HG03175 (cell line): ENCODE results near the gene TSHB.

ENCODE experiments used
- ATAC-seq: cut with Tn5 transposase; IDR thresholded peaks from one replicate; pipeline ENCODE4 v1.9.1; 2021; ENCODE audit warnings: mild to moderate bottlenecking, moderate library complexity; ENCODE audit not compliant: unreplicated experiment

The TSHB gene

GRCh38 chr1:115059316-115059715 lies 29.7 kb downstream of the TSHB start:
- no peak for ATAC-seq

- ATAC-seq = no peak
These were observed 30.9 kb downstream of the TSHB start for GRCh38 chr1:115060501-115060900.

GRCh38 chr1:115062542-115063004 lies 32.9 kb downstream of the TSHB start:
- ATAC-seq = peak; percentile 67

- no peak for ATAC-seq
These were observed 33.7 kb downstream of the TSHB start for GRCh38 chr1:115063228-115063901.

- no peak for ATAC-seq
These were observed 34.8 kb downstream of the TSHB start for GRCh38 chr1:115064461-115064860.

GRCh38 chr1:115065021-115065420 lies 35.4 kb downstream of the TSHB start:
- ATAC-seq = no peak

GRCh38 chr1:115067161-115067859 lies 37.7 kb downstream of the TSHB start:
- no peak for ATAC-seq

- ATAC-seq = no peak
These were observed 39.4 kb downstream of the TSHB start for GRCh38 chr1:115068826-115069585.

GRCh38 chr1:115069659-115070308 lies 40.2 kb downstream of the TSHB start:
- ATAC-seq = no peak

- no peak for ATAC-seq
These were observed 41.5 kb downstream of the TSHB start for GRCh38 chr1:115071012-115071664.

- no peak for ATAC-seq
These were observed 43.9 kb downstream of the TSHB start for GRCh38 chr1:115073298-115074087.

- ATAC-seq = no peak
These were observed 45.4 kb downstream of the TSHB start for GRCh38 chr1:115074839-115075534.

GRCh38 chr1:115076384-115076915 lies 46.8 kb downstream of the TSHB start:
- no peak for ATAC-seq

GRCh38 chr1:115077286-115077983 lies 47.8 kb downstream of the TSHB start:
- ATAC-seq = no peak

- ATAC-seq = no peak
These were observed 48.3 kb downstream of the TSHB start for GRCh38 chr1:115077984-115078330.

GRCh38 chr1:115078708-115079107 lies 49.1 kb downstream of the TSHB start:
- no peak for ATAC-seq

- no peak for ATAC-seq
These were observed 53.3 kb downstream of the TSHB start for GRCh38 chr1:115082949-115083348.
